ENCODE results near the gene TMEM43.

The TMEM43 gene

GRCh38 chr3:14152963-14153355, 28.1 kb downstream of the TMEM43 start:
- H3K9me3 ChIP-seq (ENCODE audit: control insufficient read depth, insufficient read depth, low read depth, low read length) = no peaks in the 10 kb centered on the region
- peaks cover 9% of the 10 kb centered on the region for H3K4me1 ChIP-seq (ENCODE audit: control insufficient read depth, insufficient read depth, low read length)
- no peak overlapping the region for H3K27ac ChIP-seq (ENCODE audit: low read depth, low read length)
- H3K4me3 ChIP-seq (ENCODE audit: low read depth, low read length) = no peak overlapping the region
- H3K9ac ChIP-seq (ENCODE audit: low read length) = no peak overlapping the region
- H3K36me3 ChIP-seq (ENCODE audit: control insufficient read depth, insufficient read depth, low read length) = peaks cover 74% of the 10 kb centered on the region
- no peaks in the 10 kb centered on the region for H3K27me3 ChIP-seq (ENCODE audit: control insufficient read depth, insufficient read depth, low read length)

GRCh38 chr3:14153663-14154062, 28.8 kb downstream of the TMEM43 start:
- Histone ChIP-seq H3K27ac (ENCODE audit: low read depth, low read length) (no peak overlapping the region), H3K4me1 (ENCODE audit: control insufficient read depth, insufficient read depth, low read length) (peaks cover 2% of the 10 kb centered on the region), H3K36me3 (ENCODE audit: control insufficient read depth, insufficient read depth, low read length) (peaks cover 74% of the 10 kb centered on the region), H3K9me3 (ENCODE audit: control insufficient read depth, insufficient read depth, low read depth, low read length) (no peaks in the 10 kb centered on the region), H3K9ac (ENCODE audit: low read length) (no peak overlapping the region), H3K27me3 (ENCODE audit: control insufficient read depth, insufficient read depth, low read length) (no peaks in the 10 kb centered on the region), H3K4me3 (ENCODE audit: low read depth, low read length) (no peak overlapping the region)

GRCh38 chr3:14154276-14154675, 29.4 kb downstream of the TMEM43 start:
- Histone ChIP-seq H3K27ac (ENCODE audit: low read depth, low read length) (no peak overlapping the region), H3K9me3 (ENCODE audit: control insufficient read depth, insufficient read depth, low read depth, low read length) (no peaks in the 10 kb centered on the region), H3K4me1 (ENCODE audit: control insufficient read depth, insufficient read depth, low read length) (no peaks in the 10 kb centered on the region; the same call in 1 of the 2 replicates), H3K9ac (ENCODE audit: low read length) (no peak overlapping the region), H3K36me3 (ENCODE audit: control insufficient read depth, insufficient read depth, low read length) (peaks cover 78% of the 10 kb centered on the region), H3K4me3 (ENCODE audit: low read depth, low read length) (no peak overlapping the region), H3K27me3 (ENCODE audit: control insufficient read depth, insufficient read depth, low read length) (no peaks in the 10 kb centered on the region)

GRCh38 chr3:14154895-14155440, 30.1 kb downstream of the TMEM43 start:
- H3K9ac ChIP-seq (ENCODE audit: low read length) = no peak overlapping the region
- H3K4me1 ChIP-seq (ENCODE audit: control insufficient read depth, insufficient read depth, low read length) = no peaks in the 10 kb centered on the region; the same call in 1 of the 2 replicates
- peaks cover 82% of the 10 kb centered on the region for H3K36me3 ChIP-seq (ENCODE audit: control insufficient read depth, insufficient read depth, low read length)
- no peaks in the 10 kb centered on the region for H3K27me3 ChIP-seq (ENCODE audit: control insufficient read depth, insufficient read depth, low read length)
- no peaks in the 10 kb centered on the region for H3K9me3 ChIP-seq (ENCODE audit: control insufficient read depth, insufficient read depth, low read depth, low read length)
- H3K4me3 ChIP-seq (ENCODE audit: low read depth, low read length) = no peak overlapping the region
- no peak overlapping the region for H3K27ac ChIP-seq (ENCODE audit: low read depth, low read length)

DNA sequence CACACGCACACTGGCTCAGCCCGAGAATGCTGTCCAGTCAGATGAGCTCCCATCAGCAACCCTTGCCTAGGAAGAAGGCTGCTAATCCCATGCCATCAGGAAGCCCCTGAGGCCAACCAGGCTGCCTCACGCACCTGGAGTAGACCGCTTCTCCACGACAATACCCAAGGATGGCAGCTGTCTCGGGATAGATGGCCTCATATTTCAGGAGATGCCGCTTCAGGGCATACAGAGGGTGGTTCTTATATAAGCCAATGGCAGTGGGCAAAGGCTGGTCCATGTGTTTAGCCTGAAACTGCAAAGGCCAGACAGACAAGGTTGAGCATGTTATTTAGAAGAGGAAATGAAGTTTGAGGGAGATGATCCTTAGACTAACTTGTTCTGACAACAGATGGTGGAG, 31.3 kb downstream of the TMEM43 start:
- H3K27me3 ChIP-seq (ENCODE audit: control insufficient read depth, insufficient read depth, low read length) = no peaks in the 10 kb centered on the region
- H3K4me3 ChIP-seq (ENCODE audit: low read depth, low read length) = no peak overlapping the region
- no peaks in the 10 kb centered on the region for H3K9me3 ChIP-seq (ENCODE audit: control insufficient read depth, insufficient read depth, low read depth, low read length)
- no peak overlapping the region for H3K27ac ChIP-seq (ENCODE audit: low read depth, low read length)
- no peak overlapping the region for H3K9ac ChIP-seq (ENCODE audit: low read length)
- no peaks in the 10 kb centered on the region; the same call in 1 of the 2 replicates for H3K4me1 ChIP-seq (ENCODE audit: control insufficient read depth, insufficient read depth, low read length)
- peaks cover 93% of the 10 kb centered on the region for H3K36me3 ChIP-seq (ENCODE audit: control insufficient read depth, insufficient read depth, low read length)

GRCh38 chr3:14156843-14157561, 32.1 kb downstream of the TMEM43 start:
- H3K36me3 ChIP-seq (ENCODE audit: control insufficient read depth, insufficient read depth, low read length) = peaks cover 93% of the 10 kb centered on the region
- no peak overlapping the region for H3K4me3 ChIP-seq (ENCODE audit: low read depth, low read length)
- no peaks in the 10 kb centered on the region for H3K27me3 ChIP-seq (ENCODE audit: control insufficient read depth, insufficient read depth, low read length)
- no peak overlapping the region for H3K27ac ChIP-seq (ENCODE audit: low read depth, low read length)
- no peaks in the 10 kb centered on the region; the same call in 1 of the 2 replicates for H3K4me1 ChIP-seq (ENCODE audit: control insufficient read depth, insufficient read depth, low read length)
- H3K9ac ChIP-seq (ENCODE audit: low read length) = no peak overlapping the region
- H3K9me3 ChIP-seq (ENCODE audit: control insufficient read depth, insufficient read depth, low read depth, low read length) = peaks cover 6% of the 10 kb centered on the region; the same call in 1 of the 2 replicates

GRCh38 chr3:14157951-14158350, 33.1 kb downstream of the TMEM43 start:
- no peaks in the 10 kb centered on the region; the same call in 1 of the 2 replicates for H3K4me1 ChIP-seq (ENCODE audit: control insufficient read depth, insufficient read depth, low read length)
- no peaks in the 10 kb centered on the region for H3K27me3 ChIP-seq (ENCODE audit: control insufficient read depth, insufficient read depth, low read length)
- no peak overlapping the region for H3K4me3 ChIP-seq (ENCODE audit: low read depth, low read length)
- H3K9me3 ChIP-seq (ENCODE audit: control insufficient read depth, insufficient read depth, low read depth, low read length) = peaks cover 12% of the 10 kb centered on the region; the same call in 1 of the 2 replicates
- peaks cover 93% of the 10 kb centered on the region for H3K36me3 ChIP-seq (ENCODE audit: control insufficient read depth, insufficient read depth, low read length)
- no peak overlapping the region for H3K9ac ChIP-seq (ENCODE audit: low read length)
- no peak overlapping the region for H3K27ac ChIP-seq (ENCODE audit: low read depth, low read length)

DNA sequence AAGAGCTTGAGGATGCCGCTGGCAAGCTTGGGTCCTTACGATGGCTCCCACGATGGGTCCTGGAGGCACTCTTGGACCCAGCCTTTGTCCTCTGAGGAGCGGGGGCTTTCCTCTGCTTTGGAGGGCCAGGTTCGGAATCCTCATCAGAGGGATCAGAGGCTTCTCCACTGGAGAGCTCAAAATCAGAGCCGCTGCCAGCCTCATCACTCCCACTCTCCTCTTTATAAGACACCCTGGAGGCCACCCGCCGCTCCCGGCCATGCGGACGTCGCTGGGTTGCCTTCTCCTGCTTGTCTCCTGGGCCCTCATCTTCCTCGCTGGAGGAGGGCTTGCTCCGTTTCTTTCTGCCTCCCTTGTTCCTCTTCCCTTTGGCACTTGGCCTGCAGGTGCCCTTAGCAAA, 33.5 kb downstream of the TMEM43 start:
- Histone ChIP-seq H3K36me3 (ENCODE audit: control insufficient read depth, insufficient read depth, low read length) (peaks cover 93% of the 10 kb centered on the region), H3K27ac (ENCODE audit: low read depth, low read length) (no peak overlapping the region), H3K4me3 (ENCODE audit: low read depth, low read length) (no peak overlapping the region), H3K9me3 (ENCODE audit: control insufficient read depth, insufficient read depth, low read depth, low read length) (peaks cover 12% of the 10 kb centered on the region; the same call in 1 of the 2 replicates), H3K9ac (ENCODE audit: low read length) (no peak overlapping the region), H3K4me1 (ENCODE audit: control insufficient read depth, insufficient read depth, low read length) (no peaks in the 10 kb centered on the region; the same call in 1 of the 2 replicates), H3K27me3 (ENCODE audit: control insufficient read depth, insufficient read depth, low read length) (no peaks in the 10 kb centered on the region)

- H3K4me1 ChIP-seq (ENCODE audit: control insufficient read depth, insufficient read depth, low read length) = no peaks in the 10 kb centered on the region; the same call in 1 of the 2 replicates
Observed at GRCh38 chr3:14159426-14159825, 34.6 kb downstream of the TMEM43 start.

GRCh38 chr3:14161282-14161681, 36.4 kb downstream of the TMEM43 start:
- no peak overlapping the region for H3K27ac ChIP-seq (ENCODE audit: low read depth, low read length)
- peaks cover 100% of the 10 kb centered on the region for H3K36me3 ChIP-seq (ENCODE audit: control insufficient read depth, insufficient read depth, low read length)
- no peak overlapping the region for H3K9ac ChIP-seq (ENCODE audit: low read length)
- no peaks in the 10 kb centered on the region for H3K27me3 ChIP-seq (ENCODE audit: control insufficient read depth, insufficient read depth, low read length)
- peaks cover 12% of the 10 kb centered on the region; the same call in 1 of the 2 replicates for H3K9me3 ChIP-seq (ENCODE audit: control insufficient read depth, insufficient read depth, low read depth, low read length)
- no peak overlapping the region for H3K4me3 ChIP-seq (ENCODE audit: low read depth, low read length)
- no peaks in the 10 kb centered on the region for H3K4me1 ChIP-seq (ENCODE audit: control insufficient read depth, insufficient read depth, low read length)

More at GRCh38 chr3:14159426-14159825, 34.6 kb downstream of the TMEM43 start:
- Histone ChIP-seq H3K4me3 (ENCODE audit: low read depth, low read length) (no peak overlapping the region), H3K9me3 (ENCODE audit: control insufficient read depth, insufficient read depth, low read depth, low read length) (peaks cover 12% of the 10 kb centered on the region; the same call in 1 of the 2 replicates), H3K36me3 (ENCODE audit: control insufficient read depth, insufficient read depth, low read length) (peaks cover 93% of the 10 kb centered on the region), H3K27me3 (ENCODE audit: control insufficient read depth, insufficient read depth, low read length) (no peaks in the 10 kb centered on the region), H3K27ac (ENCODE audit: low read depth, low read length) (no peak overlapping the region), H3K9ac (ENCODE audit: low read length) (no peak overlapping the region)

GRCh38 chr3:14162178-14162577, 37.3 kb downstream of the TMEM43 start:
- Histone ChIP-seq H3K36me3 (ENCODE audit: control insufficient read depth, insufficient read depth, low read length) (peaks cover 100% of the 10 kb centered on the region), H3K9me3 (ENCODE audit: control insufficient read depth, insufficient read depth, low read depth, low read length) (peaks cover 12% of the 10 kb centered on the region; the same call in 1 of the 2 replicates), H3K9ac (ENCODE audit: low read length) (no peak overlapping the region), H3K4me1 (ENCODE audit: control insufficient read depth, insufficient read depth, low read length) (no peaks in the 10 kb centered on the region), H3K27me3 (ENCODE audit: control insufficient read depth, insufficient read depth, low read length) (no peaks in the 10 kb centered on the region), H3K27ac (ENCODE audit: low read depth, low read length) (no peak overlapping the region), H3K4me3 (ENCODE audit: low read depth, low read length) (no peak overlapping the region)
